Measurements from ENCODE around the gene MAPK8IP2. TPM values are rescaled to one million over a fixed set of nuclear protein-coding genes. Genes with fewer than 3 reads are reported as not detected.

MAPK8IP2 gene
- total and polyA plus RNA-seq, 2 of the 4 experiments (the other 2 are of a cell fraction): under 0.01 to 0.14 TPM

DNA sequence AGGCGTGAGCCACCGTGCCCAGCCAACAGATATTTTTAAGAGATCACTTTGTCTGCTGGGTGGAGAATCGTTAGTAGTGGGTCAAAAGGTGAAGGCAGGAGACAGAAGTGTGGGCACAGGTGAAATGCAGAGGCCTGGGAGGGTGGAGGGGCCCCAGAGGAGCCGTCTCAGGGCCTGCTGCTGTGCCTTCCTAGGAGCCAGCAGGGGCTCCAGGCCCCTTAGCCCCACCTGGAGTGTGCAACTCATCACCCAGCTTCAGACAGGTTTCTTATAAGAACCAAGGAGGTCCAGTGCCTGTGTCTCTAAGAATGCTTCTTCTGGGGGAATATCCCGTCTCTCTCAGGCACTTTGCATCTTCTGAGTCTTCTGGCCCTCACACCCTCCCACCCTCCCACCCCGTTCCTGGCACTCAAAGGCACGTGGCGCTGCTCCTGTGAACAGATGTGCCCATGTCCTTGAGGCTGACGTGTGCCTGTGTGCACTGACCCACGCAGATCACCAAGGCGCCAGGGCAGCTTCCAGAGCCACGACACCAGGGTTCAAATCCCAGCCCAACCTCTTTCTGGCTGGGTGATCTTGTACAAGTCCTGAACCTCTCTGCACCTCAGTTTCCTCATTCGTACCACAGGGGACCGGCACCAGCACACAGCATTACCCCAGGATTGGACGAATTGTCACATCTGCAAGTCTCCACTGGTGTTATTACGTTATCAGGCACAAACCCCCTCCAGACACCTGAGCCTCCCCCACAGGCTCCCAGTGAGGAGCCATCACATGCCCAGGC is 23.9 kb downstream of the MAPK8IP2 start:
- no peaks in the 10 kb centered on the region; the same call in 1 of the 2 replicates for H3K27me3 ChIP-seq (ENCODE audit: control insufficient read depth, insufficient read depth, low read length)
- no peak for TF ChIP-seq MXI1 (IDR thresholded peaks at IDR 0.05; ENCODE audit: borderline replicate concordance, low read depth, low read length)
- TF ChIP-seq POLR2A (IDR thresholded peaks at IDR 0.05; ENCODE audit: low read depth, low read length): no peak
- no peak for TF ChIP-seq RAD21 (IDR thresholded peaks at IDR 0.05; ENCODE audit: low read length)
- TF ChIP-seq BHLHE40 (IDR thresholded peaks at IDR 0.05; ENCODE audit: low read depth, low read length): no peak
- TF ChIP-seq, protein P1, sequence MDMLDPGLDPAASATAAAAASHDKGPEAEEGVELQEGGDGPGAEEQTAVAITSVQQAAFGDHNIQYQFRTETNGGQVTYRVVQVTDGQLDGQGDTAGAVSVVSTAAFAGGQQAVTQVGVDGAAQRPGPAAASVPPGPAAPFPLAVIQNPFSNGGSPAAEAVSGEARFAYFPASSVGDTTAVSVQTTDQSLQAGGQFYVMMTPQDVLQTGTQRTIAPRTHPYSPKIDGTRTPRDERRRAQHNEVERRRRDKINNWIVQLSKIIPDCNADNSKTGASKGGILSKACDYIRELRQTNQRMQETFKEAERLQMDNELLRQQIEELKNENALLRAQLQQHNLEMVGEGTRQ (IDR thresholded peaks at IDR 0.05; ENCODE audit: low read depth, low read length): no peak
- H4K20me1 ChIP-seq (ENCODE audit: insufficient read depth, low read length): peaks cover 9% of the 10 kb centered on the region
- no peak overlapping the region for H2BK20ac ChIP-seq (ENCODE audit: low read depth, low read length)
- H4K91ac ChIP-seq (ENCODE audit: insufficient read depth, low read depth, low read length): no peak overlapping the region
- H3K18ac ChIP-seq (ENCODE audit: low read depth, low read length): no peak overlapping the region
- no peak overlapping the region for H2AFZ ChIP-seq (replicated peaks; ENCODE audit: low read length, poor library complexity)
- no peak overlapping the region for H3K14ac ChIP-seq (replicated peaks; ENCODE audit: low read depth, low read length)
- no peak for DNase-seq
- H3K9ac ChIP-seq (ENCODE audit: low read depth, low read length): no peak overlapping the region
- no peak overlapping the region for H4K8ac ChIP-seq (ENCODE audit: low read depth in 2 of 2, low read length in 2 of 2)
- H3K9me3 ChIP-seq (ENCODE audit: control insufficient read depth, insufficient read depth, low read length): no peaks in the 10 kb centered on the region
- ChIA-PET POLR2A (ENCODE audit: unreplicated experiment) (no interaction called here), CTCF (no interaction called here)
- peaks cover 9% of the 10 kb centered on the region for H3K9me1 ChIP-seq (ENCODE audit: insufficient read depth, low read length)
- H2AK9ac ChIP-seq (replicated peaks; ENCODE audit: low read depth, low read length, poor library complexity): no peak overlapping the region
- H3K79me1 ChIP-seq (ENCODE audit: low read depth in 1 of 2, low read length in 2 of 2): peaks cover 6 to 24% of the 10 kb centered on the region in 2 experiments; a peak in 2 of 4 replicates
- 95% methylated on average over 10 of the region's 16 CpGs; no CpG with 5 or more reads in 1 of the 2 experiments for WGBS, 2 experiments (ENCODE audit: extremely low coverage in 2 of 2, insufficient read length in 1 of 2)
- H3K27ac ChIP-seq (ENCODE audit: insufficient read depth, low read length): no peak overlapping the region
- BruUV-seq (replicated peaks): no TSS peak
- H2BK5ac ChIP-seq (ENCODE audit: low read depth, low read length, poor library complexity, severe bottlenecking): no peak overlapping the region
- no peak overlapping the region for H3K4me2 ChIP-seq (ENCODE audit: low read depth, low read length)
- H3K4ac ChIP-seq (ENCODE audit: low read depth, low read length): no peak overlapping the region
- no peak overlapping the region for H3K4me3 ChIP-seq (ENCODE audit: insufficient read depth, low read depth, low read length)
- peaks cover 16% of the 10 kb centered on the region; the same call in 1 of the 2 replicates for H3K4me1 ChIP-seq (ENCODE audit: control insufficient read depth, insufficient read depth, low read length)
- ATAC-seq (ENCODE audit: low read depth): no peak
- no peak overlapping the region for H2BK15ac ChIP-seq (ENCODE audit: low read depth, low read length)
- in situ Hi-C loops (cut with MboI; ENCODE audit: low sequenced_read_pairs): no loop called here
- no peak overlapping the region for H2BK120ac ChIP-seq (ENCODE audit: low read depth, low read length)
- no peak overlapping the region for H3K23ac ChIP-seq (ENCODE audit: low read depth, low read length)
- no peak overlapping the region for H3K56ac ChIP-seq (ENCODE audit: extremely low read depth, insufficient read depth, low read length)
- intact Hi-C loops (cut with micrococcal nuclease): loop anchor here (5.0 kb wide), 2 partner anchors 47 to 68 kb away; partner anchors contain the start of gene CPT1B
- peaks cover 2% of the 10 kb centered on the region; the same call in 1 of the 2 replicates for H3K36me3 ChIP-seq (ENCODE audit: control insufficient read depth, insufficient read depth, low read length)
- dilution Hi-C loops (cut with HindIII; ENCODE audit: low sequenced_read_pairs, unreplicated experiment): no loop called here
- no peak overlapping the region for H4K5ac ChIP-seq (ENCODE audit: low read depth, low read length)
- H2AK5ac ChIP-seq (ENCODE audit: low read depth, low read length): no peak overlapping the region
